SK-N-SH treated with all-trans-retinoic acid at 6 μM for 48 hours (cell line): ENCODE measurements around the gene GLIPR2.

Experiments used
- ARNTL ChIP-seq: fragments of 450-650 bp; formaldehyde crosslinking; IDR thresholded peaks from 2 replicates; pipeline ENCODE4 v1.5.0; 2020; ENCODE audit warnings: low read depth, mild to moderate bottlenecking, moderate library complexity, borderline replicate concordance
- CSDC2 ChIP-seq: fragments of 250-450 bp; sonication (Bioruptor Pico); IDR thresholded peaks from 2 replicates; pipeline ENCODE4 v1.5.0; 2020; ENCODE audit warnings: mild to moderate bottlenecking, moderate library complexity
- CSRNP3 ChIP-seq: fragments of 250-450 bp; sonication (Bioruptor Pico); IDR thresholded peaks from 2 replicates; pipeline ENCODE4 v1.5.1; 2021; ENCODE audit warnings: mild to moderate bottlenecking, moderate library complexity
- PATZ1 ChIP-seq: fragments of 250-450 bp; sonication (Bioruptor Pico); IDR thresholded peaks from 2 replicates; pipeline ENCODE4 v1.8.0; 2020; ENCODE audit warnings: mild to moderate bottlenecking, moderate library complexity, borderline replicate concordance
- PPARA ChIP-seq: fragments of 250-450 bp; sonication (Bioruptor Pico); IDR thresholded peaks from 2 replicates; pipeline ENCODE4 v1.5.0; 2020; ENCODE audit warnings: mild to moderate bottlenecking, borderline replicate concordance
- TCF4 ChIP-seq: fragments of 250-450 bp; sonication (Bioruptor Pico); IDR thresholded peaks from 2 replicates; pipeline ENCODE4 v1.8.0; 2021; ENCODE audit warnings: mild to moderate bottlenecking, moderate library complexity, borderline replicate concordance
- ZFP3 ChIP-seq: fragments of 250-450 bp; sonication (Bioruptor Pico); IDR thresholded peaks from 2 replicates; pipeline ENCODE4 v1.5.0; 2020; ENCODE audit warnings: mild to moderate bottlenecking, moderate library complexity
- ZFP30 ChIP-seq: fragments of 450-650 bp; formaldehyde crosslinking; IDR thresholded peaks from 2 replicates; pipeline ENCODE4 v1.5.0; 2022; ENCODE audit warnings: mild to moderate bottlenecking, moderate library complexity
- ZNF565 ChIP-seq: fragments of 450-650 bp; formaldehyde crosslinking; conservative IDR thresholded peaks from 2 replicates; pipeline ENCODE4 v1.5.0; 2020; ENCODE audit warnings: low read depth, mild to moderate bottlenecking, moderate library complexity
- ZNF8 ChIP-seq: fragments of 450-650 bp; formaldehyde crosslinking; IDR thresholded peaks from 2 replicates; pipeline ENCODE4 v1.5.0; 2020; ENCODE audit warnings: mild to moderate bottlenecking, moderate library complexity
- TF ChIP-seq, protein P1 (sequence below): fragments of 250-450 bp; sonication (Bioruptor Pico); IDR thresholded peaks from 2 replicates; pipeline ENCODE4 v1.5.1; 2020; ENCODE audit warnings: low read depth, mild to moderate bottlenecking, moderate library complexity

DNA sequence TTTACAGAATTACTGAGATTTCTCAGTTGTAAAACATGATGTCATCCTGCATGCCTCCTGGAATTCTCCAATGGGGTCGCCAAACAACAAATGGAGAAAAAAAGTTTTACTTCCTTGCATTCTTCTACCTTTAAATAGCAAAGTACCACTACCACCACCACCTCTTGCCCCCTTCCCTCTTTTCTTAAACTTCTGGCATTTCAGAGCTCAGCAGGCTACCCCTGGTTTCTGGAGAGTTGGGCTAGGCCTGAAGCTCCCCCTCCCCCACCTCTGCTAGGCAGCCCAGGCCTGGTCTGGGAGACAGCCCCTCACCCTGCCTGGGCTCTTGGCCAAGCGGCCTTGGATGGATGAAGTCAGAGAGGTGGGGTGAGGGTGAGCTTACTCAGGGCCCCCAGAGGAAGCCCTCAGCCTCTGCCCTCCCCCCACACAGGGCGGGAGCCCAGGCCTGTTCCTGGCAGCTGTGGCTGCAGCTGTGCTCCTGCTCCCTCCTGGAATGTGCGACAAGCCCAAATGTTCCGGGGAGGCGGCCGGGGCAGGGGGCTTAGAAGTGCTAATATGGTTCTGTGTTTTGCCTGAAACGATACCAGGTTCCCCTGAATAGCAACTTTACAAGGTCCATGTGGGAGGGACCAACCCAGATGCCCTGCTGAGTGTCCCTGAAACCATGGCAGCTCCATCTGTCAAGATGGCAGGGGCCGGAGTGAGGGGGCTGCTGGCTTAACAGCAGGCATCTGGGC, 26.7 kb downstream of the GLIPR2 start:
- TF ChIP-seq PATZ1 (CRISPR knock-in tag) (peak; percentile 64; the same call in 1 of the 2 replicates), TCF4 (CRISPR knock-in tag) (peak; percentile 66; the same call in 1 of the 2 replicates), CSRNP3 (CRISPR knock-in tag) (no peak), ZFP3 (CRISPR knock-in tag) (peak; percentile 73; the same call in 1 of the 2 replicates), ZFP30 (CRISPR knock-in tag) (no peak), PPARA (CRISPR knock-in tag) (no peak), ARNTL (CRISPR knock-in tag) (no peak), ZNF565 (0 out of 2 replicates have a peak, but pooled peaks have one; percentile 10), ZNF8 (CRISPR knock-in tag) (no peak), CSDC2 (CRISPR knock-in tag) (0 out of 2 replicates have a peak, but pooled peaks have one; percentile 46)
- TF ChIP-seq, protein P1, sequence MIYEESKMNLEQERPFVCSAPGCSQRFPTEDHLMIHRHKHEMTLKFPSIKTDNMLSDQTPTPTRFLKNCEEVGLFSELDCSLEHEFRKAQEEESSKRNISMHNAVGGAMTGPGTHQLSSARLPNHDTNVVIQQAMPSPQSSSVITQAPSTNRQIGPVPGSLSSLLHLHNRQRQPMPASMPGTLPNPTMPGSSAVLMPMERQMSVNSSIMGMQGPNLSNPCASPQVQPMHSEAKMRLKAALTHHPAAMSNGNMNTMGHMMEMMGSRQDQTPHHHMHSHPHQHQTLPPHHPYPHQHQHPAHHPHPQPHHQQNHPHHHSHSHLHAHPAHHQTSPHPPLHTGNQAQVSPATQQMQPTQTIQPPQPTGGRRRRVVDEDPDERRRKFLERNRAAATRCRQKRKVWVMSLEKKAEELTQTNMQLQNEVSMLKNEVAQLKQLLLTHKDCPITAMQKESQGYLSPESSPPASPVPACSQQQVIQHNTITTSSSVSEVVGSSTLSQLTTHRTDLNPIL (CRISPR knock-in tag) = peak; percentile 52; the same call in 1 of the 2 replicates
